GM23338 (cell line): Measurements from ENCODE around the gene OGA. TPM values are rescaled to one million over a fixed set of nuclear protein-coding genes. Genes with fewer than 3 reads are reported as not detected.

Experiments used
- ATAC-seq: fragments of 200-7000 bp; cut with Tn5 transposase; 3 replicates; pipeline ENCODE4 v1.9.1; 2020
- DNase-seq: peaks from one replicate; pipeline ENCODE4 v3.0.0-alpha.2; 2015; ENCODE audit warnings: low spot score
- H2AFZ ChIP-seq: fragments of 200-600 bp; sonication (generic); 2 replicates; pipeline ENCODE4 v1.8.0; 2016; ENCODE audit warnings: antibody characterized with exemption, mild to moderate bottlenecking, moderate library complexity
- H3F3A ChIP-seq: fragments of 200-600 bp; sonication (generic); replicated peaks from 2 replicates; pipeline ENCODE4 v1.8.0; 2017; ENCODE audit warnings: antibody characterized with exemption, mixed run types, low read depth
- H3K27ac ChIP-seq: fragments of 200-600 bp; sonication (generic); 2 replicates; pipeline ENCODE4 v1.6.1; 2016; ENCODE audit warnings: low read depth
- H3K27me3 ChIP-seq: fragments of 200-600 bp; sonication (generic); 2 replicates; pipeline ENCODE4 v1.8.0; 2016; ENCODE audit warnings: mild to moderate bottlenecking, mixed run types, moderate library complexity; ENCODE audit not compliant: insufficient read depth
- H3K36me3 ChIP-seq: fragments of 200-600 bp; sonication (generic); 2 replicates; pipeline ENCODE4 v1.8.0; 2016; ENCODE audit warnings: mild to moderate bottlenecking; ENCODE audit not compliant: insufficient read depth
- H3K4me1 ChIP-seq: fragments of 200-600 bp; sonication (generic); 2 replicates; pipeline ENCODE4 v1.8.0; 2016; ENCODE audit warnings: mild to moderate bottlenecking, moderate library complexity; ENCODE audit not compliant: insufficient read depth
- H3K4me2 ChIP-seq: fragments of 200-600 bp; sonication (generic); 2 replicates; pipeline ENCODE4 v1.7.1; 2017; ENCODE audit warnings: mixed run types
- H3K4me3 ChIP-seq: fragments of 200-600 bp; sonication (generic); 2 replicates; pipeline ENCODE4 v1.6.1; 2016; ENCODE audit warnings: mixed run types
- H3K79me2 ChIP-seq: fragments of 200-600 bp; sonication (generic); replicated peaks from 2 replicates; pipeline ENCODE4 v1.8.0; 2017; ENCODE audit warnings: mild to moderate bottlenecking; ENCODE audit not compliant: insufficient read depth
- H3K9me2 ChIP-seq: fragments of 200-600 bp; sonication (generic); 2 replicates; pipeline ENCODE4 v1.8.0; 2017; ENCODE audit not compliant: insufficient read depth
- H4K20me1 ChIP-seq: fragments of 200-600 bp; sonication (generic); replicated peaks from 2 replicates; pipeline ENCODE4 v1.8.0; 2017; ENCODE audit warnings: mild to moderate bottlenecking; ENCODE audit not compliant: insufficient read depth
- H3K27ac Mint-ChIP-seq: 2 replicates; pipeline ENCODE4 v1.8.0; 2020; ENCODE audit warnings: inconsistent platforms, mild to moderate bottlenecking, moderate library complexity, mixed read lengths
- H3K27me3 Mint-ChIP-seq: 3 replicates; pipeline ENCODE4 v1.8.0; 2022; ENCODE audit warnings: low read depth, mild to moderate bottlenecking, moderate library complexity, mixed read lengths, inconsistent platforms; ENCODE audit not compliant: insufficient read depth, poor library complexity
- H3K36me3 Mint-ChIP-seq: 3 replicates; pipeline ENCODE4 v1.8.0; 2021; ENCODE audit warnings: low read depth, mild to moderate bottlenecking, inconsistent platforms, moderate library complexity, mixed read lengths
- H3K4me1 Mint-ChIP-seq: 3 replicates; pipeline ENCODE4 v1.8.0; 2020; ENCODE audit warnings: mild to moderate bottlenecking, inconsistent platforms, mixed read lengths
- H3K4me3 Mint-ChIP-seq: 3 replicates; pipeline ENCODE4 v1.8.0; 2021; ENCODE audit warnings: moderate library complexity, mild to moderate bottlenecking, inconsistent platforms, mixed read lengths
- H3K9me3 Mint-ChIP-seq: 3 replicates; pipeline ENCODE4 v1.8.0; 2020; ENCODE audit warnings: moderate library complexity, mild to moderate bottlenecking, inconsistent platforms, mixed read lengths
- CREB1 ChIP-seq: fragments of 250-450 bp; sonication (Bioruptor Pico); IDR thresholded peaks from 2 replicates; pipeline ENCODE4 v1.5.0; 2020; ENCODE audit warnings: low read depth, mild to moderate bottlenecking, moderate library complexity
- ETS1 ChIP-seq: IDR thresholded peaks from 2 replicates; pipeline ENCODE4 v1.6.1; 2016; ENCODE audit warnings: antibody characterized with exemption
- EZH2 ChIP-seq: fragments of 200-600 bp; sonication (generic); IDR thresholded peaks from one replicate; pipeline ENCODE4 v1.8.0; 2017; ENCODE audit warnings: antibody characterized with exemption, mild to moderate bottlenecking, low read depth; ENCODE audit not compliant: unreplicated experiment
- EZH2phosphoT487 ChIP-seq: fragments of 200-600 bp; sonication (generic); IDR thresholded peaks from one replicate; pipeline ENCODE4 v1.8.1; 2018; ENCODE audit warnings: antibody characterized with exemption; ENCODE audit not compliant: unreplicated experiment
- JUNB ChIP-seq: IDR thresholded peaks from one replicate; pipeline ENCODE4 v1.6.1; 2016; ENCODE audit warnings: antibody characterized with exemption; ENCODE audit not compliant: unreplicated experiment
- NANOG ChIP-seq: IDR thresholded peaks from 2 replicates; pipeline ENCODE4 v1.6.1; 2016; ENCODE audit warnings: antibody characterized with exemption, borderline replicate concordance
- POLR2AphosphoS5 ChIP-seq: IDR thresholded peaks from 2 replicates; pipeline ENCODE4 v1.6.1; 2016; ENCODE audit warnings: antibody characterized with exemption, low read depth
- STAT1 ChIP-seq: IDR thresholded peaks from one replicate; pipeline ENCODE4 v1.6.1; 2016; ENCODE audit warnings: antibody characterized with exemption; ENCODE audit not compliant: unreplicated experiment
- ZNF114 ChIP-seq: fragments of 250-450 bp; sonication (Bioruptor Pico); IDR thresholded peaks from 2 replicates; pipeline ENCODE4 v1.5.0; 2020; ENCODE audit warnings: mild to moderate bottlenecking, moderate library complexity
- polyA plus RNA-seq: library from polyadenylated mRNA; unstranded; fragments of >200 nt; fragmentation: Nextera tagmentation; extraction: Ambion mirVana; gene quantifications from 2 replicates; pipeline ENCODE4 v1.2.1, GENCODE V29; 2016
- total RNA-seq: library from RNA; depleted of rRNA; stranded (reverse); fragments of >200 nt; shearing (Covaris generic); gene quantifications from 2 replicates; pipeline ENCODE4 v1.2.3, GENCODE V29; 2014
- TF ChIP-seq, protein P1 (sequence below): IDR thresholded peaks from one replicate; pipeline ENCODE4 v1.6.1; 2018; ENCODE audit warnings: antibody characterized with exemption; ENCODE audit not compliant: unreplicated experiment

OGA gene
- total and polyA plus RNA-seq, 2 experiments from 2014 or later = 68.4 to 131 TPM

DNA sequence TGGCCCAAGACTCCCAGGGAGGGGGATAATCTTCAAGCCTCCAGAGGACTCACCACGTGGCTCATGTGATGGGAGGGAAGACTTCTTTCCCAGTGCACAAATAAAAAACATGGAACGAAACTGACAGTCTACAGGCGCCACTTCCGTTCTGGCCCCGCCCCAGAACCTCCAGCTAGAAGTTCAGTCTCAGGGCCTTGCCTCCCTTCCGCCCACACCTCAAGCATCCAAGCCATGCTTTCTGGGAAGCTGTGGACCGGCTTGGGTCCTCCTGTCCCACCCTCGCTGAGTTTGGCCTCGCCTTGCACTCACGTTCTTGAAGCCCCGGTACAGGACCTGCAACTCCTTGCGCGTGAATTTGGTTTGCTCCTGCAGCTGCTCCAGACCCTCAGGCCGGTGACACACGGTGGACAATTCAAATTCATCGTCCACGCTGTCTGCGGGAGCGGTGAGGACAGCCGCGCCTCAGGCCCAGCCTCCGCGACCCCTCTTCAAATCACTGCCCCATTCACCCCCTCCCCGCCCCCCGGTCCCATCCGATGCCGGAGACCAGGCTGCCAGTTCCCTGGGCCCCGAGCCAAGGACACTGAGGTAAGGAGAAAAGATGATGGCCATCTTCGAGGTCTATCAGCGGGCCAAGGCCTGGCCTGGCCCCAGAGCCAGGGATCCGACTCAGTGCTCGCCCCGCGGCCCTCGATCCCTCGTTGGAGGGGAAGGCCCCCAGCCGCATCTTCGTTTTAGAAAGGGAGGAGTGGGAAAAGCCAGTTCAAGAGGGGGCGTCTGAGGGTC lies 10.7 kb upstream of the OGA start:
- Mint-ChIP-seq H3K36me3 (peaks cover 3% of the 10 kb centered on the region; the same call in 1 of the 3 replicates), H3K4me3 (peak overlapping the region; percentile 60), H3K27me3 (peaks cover 20% of the 10 kb centered on the region), H3K4me1 (peaks cover 17% of the 10 kb centered on the region), H3K27ac (no peak overlapping the region), H3K9me3 (no peaks in the 10 kb centered on the region; the same call in 1 of the 3 replicates)
- H3K36me3 ChIP-seq = no peaks in the 10 kb centered on the region
- H3K4me2 ChIP-seq = peak overlapping the region; percentile 88
- no peaks in the 10 kb centered on the region for H3K79me2 ChIP-seq
- no peaks in the 10 kb centered on the region for H3K9me2 ChIP-seq
- no peaks in the 10 kb centered on the region for H3K27me3 ChIP-seq
- no peak overlapping the region for H3K27ac ChIP-seq
- H3K4me3 ChIP-seq = peak overlapping the region; percentile 63
- no peak overlapping the region for H2AFZ ChIP-seq
- ATAC-seq = peak; percentile 5
- H3F3A ChIP-seq = peaks cover 18% of the 10 kb centered on the region
- TF ChIP-seq POLR2AphosphoS5 (no peak), STAT1 (no peak), ZNF114 (CRISPR knock-in tag) (no peak), CREB1 (CRISPR knock-in tag) (no peak), NANOG (no peak), JUNB (no peak), EZH2 (no peak), ETS1 (no peak), EZH2phosphoT487 (no peak)
- TF ChIP-seq, protein P1, sequence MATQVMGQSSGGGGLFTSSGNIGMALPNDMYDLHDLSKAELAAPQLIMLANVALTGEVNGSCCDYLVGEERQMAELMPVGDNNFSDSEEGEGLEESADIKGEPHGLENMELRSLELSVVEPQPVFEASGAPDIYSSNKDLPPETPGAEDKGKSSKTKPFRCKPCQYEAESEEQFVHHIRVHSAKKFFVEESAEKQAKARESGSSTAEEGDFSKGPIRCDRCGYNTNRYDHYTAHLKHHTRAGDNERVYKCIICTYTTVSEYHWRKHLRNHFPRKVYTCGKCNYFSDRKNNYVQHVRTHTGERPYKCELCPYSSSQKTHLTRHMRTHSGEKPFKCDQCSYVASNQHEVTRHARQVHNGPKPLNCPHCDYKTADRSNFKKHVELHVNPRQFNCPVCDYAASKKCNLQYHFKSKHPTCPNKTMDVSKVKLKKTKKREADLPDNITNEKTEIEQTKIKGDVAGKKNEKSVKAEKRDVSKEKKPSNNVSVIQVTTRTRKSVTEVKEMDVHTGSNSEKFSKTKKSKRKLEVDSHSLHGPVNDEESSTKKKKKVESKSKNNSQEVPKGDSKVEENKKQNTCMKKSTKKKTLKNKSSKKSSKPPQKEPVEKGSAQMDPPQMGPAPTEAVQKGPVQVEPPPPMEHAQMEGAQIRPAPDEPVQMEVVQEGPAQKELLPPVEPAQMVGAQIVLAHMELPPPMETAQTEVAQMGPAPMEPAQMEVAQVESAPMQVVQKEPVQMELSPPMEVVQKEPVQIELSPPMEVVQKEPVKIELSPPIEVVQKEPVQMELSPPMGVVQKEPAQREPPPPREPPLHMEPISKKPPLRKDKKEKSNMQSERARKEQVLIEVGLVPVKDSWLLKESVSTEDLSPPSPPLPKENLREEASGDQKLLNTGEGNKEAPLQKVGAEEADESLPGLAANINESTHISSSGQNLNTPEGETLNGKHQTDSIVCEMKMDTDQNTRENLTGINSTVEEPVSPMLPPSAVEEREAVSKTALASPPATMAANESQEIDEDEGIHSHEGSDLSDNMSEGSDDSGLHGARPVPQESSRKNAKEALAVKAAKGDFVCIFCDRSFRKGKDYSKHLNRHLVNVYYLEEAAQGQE = no peak
- DNase-seq = peak; percentile 31
- H4K20me1 ChIP-seq = peaks cover 4% of the 10 kb centered on the region
- peaks cover 17% of the 10 kb centered on the region for H3K4me1 ChIP-seq
